HCT116 (cell line): ENCODE measurements around the gene EPS15. TPM values are rescaled to one million over a fixed set of nuclear protein-coding genes. Genes with fewer than 3 reads are reported as not detected.

ENCODE experiments used
- ATAC-seq: fragments of 200-7000 bp; cut with Tn5 transposase; 2 replicates; pipeline ENCODE4 v1.9.1; 2020; ENCODE audit warnings: mild to moderate bottlenecking, moderate library complexity
- BruUV-seq: library from RNA; stranded (reverse); fragments of 400-500 nt; replicated peaks from 2 replicates; lab custom pipeline; 2021; lab: Mats Ljungman, UMichigan
- CTCF ChIA-PET: fragments of 300-600 bp; sonication (Branson Sonifier 250); formaldehyde crosslinking; loops from one replicate; lab custom pipeline; 2021; ENCODE audit warnings: antibody characterized with exemption; lab: Charles Lee
- POLR2A ChIA-PET: fragments of 300-600, 350-600 bp; sonication (Branson Sonifier 250); formaldehyde crosslinking; loops from one replicate; lab custom pipeline; 2021; ENCODE audit warnings: antibody characterized with exemption; lab: Charles Lee
- RAD21 ChIA-PET, 2 experiments: fragments of 300-600 bp; sonication (Branson Sonifier 250); formaldehyde crosslinking; loops; one replicate each; lab custom pipeline; 2023; ENCODE audit warnings: low total read pairs in 2 of 2; ENCODE audit not compliant: uncharacterized antibody in 2 of 2, unreplicated experiment in 2 of 2, low non-redundant PET in 1 of 2; lab: Charles Lee
- DNase-seq: peaks from one replicate; pipeline ENCODE4 v3.0.0-alpha.2; 2010; ENCODE audit warnings: low read depth, low spot score
- H2AFZ ChIP-seq: fragments of 200-600 bp; shearing (Covaris generic), sonication (generic); 2 replicates; pipeline ENCODE4 v1.6.1; 2017; ENCODE audit warnings: low read depth, mixed run types, mixed read lengths, antibody characterized with exemption, low read length; ENCODE audit not compliant: poor library complexity, severe bottlenecking
- H3K27ac ChIP-seq: 2 replicates; pipeline ENCODE4 v1.5.1; 2012; ENCODE audit warnings: low read depth, low read length
- H3K27me3 ChIP-seq: fragments of 200-600 bp; sonication (generic); 2 replicates; pipeline ENCODE4 v1.6.1; 2016; ENCODE audit warnings: mixed run types, low read length, mixed read lengths; ENCODE audit not compliant: insufficient read depth
- H3K36me3 ChIP-seq, 2 experiments: fragments of 200-500 bp in 1 of 2; fragments of 200-600 bp in 1 of 2; sonication (Bioruptor generic) in 1 of 2; sonication (generic) in 1 of 2; 2 replicates each; pipeline versions ENCODE4 v1.5.1 to v1.6.1; 2014 to 2016; ENCODE audit warnings: low read length in 2 of 2, inconsistent platforms in 1 of 2, mixed read lengths in 1 of 2, mixed run types in 1 of 2; ENCODE audit not compliant: insufficient read depth in 2 of 2, control insufficient read depth in 1 of 2
- H3K4me1 ChIP-seq, 2 experiments: fragments of 200-600 bp in 1 of 2; sonication (generic) in 1 of 2; 2 replicates each; pipeline versions ENCODE4 v1.5.1 to v1.6.1; 2012 to 2017; ENCODE audit warnings: low read length in 2 of 2, inconsistent platforms in 1 of 2, mild to moderate bottlenecking in 1 of 2, mixed read lengths in 1 of 2, mixed run types in 1 of 2, moderate library complexity in 1 of 2; ENCODE audit not compliant: insufficient read depth in 2 of 2, control insufficient read depth in 1 of 2
- H3K4me2 ChIP-seq: fragments of 200-600 bp; sonication (generic); 2 replicates; pipeline ENCODE4 v1.6.1; 2017; ENCODE audit warnings: mixed run types, low read length, mixed read lengths
- H3K4me3 ChIP-seq, 2 experiments: fragments of 200-600 bp in 1 of 2; sonication (generic) in 1 of 2; replicated peaks in 1 of 2; 2 replicates each; pipeline ENCODE4 v1.5.1; 2011 to 2016; ENCODE audit warnings: low read length in 2 of 2, control low read depth in 1 of 2, low read depth in 1 of 2, mild to moderate bottlenecking in 1 of 2, mixed read lengths in 1 of 2, mixed run types in 1 of 2
- H3K79me2 ChIP-seq: fragments of 200-600 bp; sonication (generic); 2 replicates; pipeline ENCODE4 v1.6.1; 2017; ENCODE audit warnings: mild to moderate bottlenecking, mixed run types, low read length, moderate library complexity, mixed read lengths; ENCODE audit not compliant: insufficient read depth
- H3K9ac ChIP-seq: fragments of 200-600 bp; sonication (generic); 2 replicates; pipeline ENCODE4 v1.6.1; 2016; ENCODE audit warnings: low read length, mixed read lengths
- H3K9me2 ChIP-seq: fragments of 200-600 bp; sonication (generic), shearing (Covaris generic); 2 replicates; pipeline ENCODE4 v1.6.1; 2017; ENCODE audit warnings: mixed run types, mild to moderate bottlenecking, moderate library complexity; ENCODE audit not compliant: insufficient read depth
- H3K9me3 ChIP-seq, 2 experiments: fragments of 200-500 bp in 1 of 2; fragments of 200-600 bp in 1 of 2; sonication (Bioruptor generic) in 1 of 2; sonication (generic) in 1 of 2; 2 replicates each; pipeline ENCODE4 v1.6.1; 2014 to 2017; ENCODE audit warnings: low read length in 2 of 2, mixed read lengths in 2 of 2, inconsistent platforms in 1 of 2, low read depth in 1 of 2, mild to moderate bottlenecking in 1 of 2, mixed run types in 1 of 2, moderate library complexity in 1 of 2; ENCODE audit not compliant: control insufficient read depth in 1 of 2, insufficient read depth in 1 of 2
- H4K20me1 ChIP-seq: fragments of 200-600 bp; sonication (generic), shearing (Covaris generic); 2 replicates; pipeline ENCODE4 v1.6.1; 2017; ENCODE audit warnings: mixed run types, mild to moderate bottlenecking, moderate library complexity; ENCODE audit not compliant: insufficient read depth
- CBX3 ChIP-seq: IDR thresholded peaks from 2 replicates; pipeline ENCODE4 v1.6.1; 2012; ENCODE audit warnings: low read depth
- CEBPB ChIP-seq: IDR thresholded peaks from 2 replicates; pipeline ENCODE4 v1.6.1; 2012; ENCODE audit warnings: low read depth
- ELF1 ChIP-seq: IDR thresholded peaks from 2 replicates; pipeline ENCODE4 v1.6.1; 2012; ENCODE audit warnings: low read depth, borderline replicate concordance
- EZH2phosphoT487 ChIP-seq: fragments of 200-600 bp; IDR thresholded peaks from 2 replicates; pipeline ENCODE4 v1.6.1; 2018; ENCODE audit warnings: antibody characterized with exemption, borderline replicate concordance
- JUND ChIP-seq: IDR thresholded peaks from 2 replicates; pipeline ENCODE4 v1.6.1; 2012
- POLR2AphosphoS5 ChIP-seq: IDR thresholded peaks from 2 replicates; pipeline ENCODE4 v1.6.1; 2011; ENCODE audit warnings: mild to moderate bottlenecking, low read depth, low read length, moderate library complexity
- RAD21 ChIP-seq: IDR thresholded peaks from 2 replicates; pipeline ENCODE4 v1.6.1; 2012; ENCODE audit warnings: low read depth, mild to moderate bottlenecking
- SIN3A ChIP-seq: IDR thresholded peaks from 2 replicates; pipeline ENCODE4 v1.6.1; 2012; ENCODE audit warnings: low read depth
- SRF ChIP-seq: IDR thresholded peaks from 2 replicates; pipeline ENCODE4 v1.6.1; 2012; ENCODE audit warnings: low read depth
- YY1 ChIP-seq: IDR thresholded peaks from 2 replicates; pipeline ENCODE4 v1.6.1; 2011; ENCODE audit warnings: low read length, low read depth, moderate library complexity, mild to moderate bottlenecking; ENCODE audit not compliant: insufficient replicate concordance; ENCODE audit errors: extremely low read depth
- ZFX ChIP-seq: fragments of 450-650 bp; IDR thresholded peaks from 2 replicates; pipeline ENCODE4 v1.6.1; 2017
- ZNF274 ChIP-seq: fragments of 200-500 bp; sonication (Bioruptor generic); IDR thresholded peaks from 2 replicates; pipeline ENCODE4 v1.6.1; 2014; ENCODE audit warnings: mild to moderate bottlenecking, low read depth, low read length, inconsistent platforms
- intact Hi-C: fragments of 100-400 bp; cut with micrococcal nuclease; formaldehyde crosslinking; loops from 2 replicates; pipeline ENCODE4 v1.10.0; 2022
- total RNA-seq: library from RNA; stranded (reverse); gene quantifications from one replicate; pipeline ENCODE4 v1.2.1, GENCODE V29; 2021; ENCODE audit not compliant: unreplicated experiment
- TF ChIP-seq, protein P1 (sequence below): IDR thresholded peaks from 2 replicates; pipeline ENCODE4 v1.6.1; 2011; ENCODE audit warnings: mild to moderate bottlenecking, low read length, moderate library complexity; ENCODE audit not compliant: insufficient replicate concordance; ENCODE audit errors: extremely low read depth
- TF ChIP-seq, protein P2 (sequence below): IDR thresholded peaks from 2 replicates; pipeline ENCODE4 v1.6.1; 2012
- TF ChIP-seq, protein P3 (sequence below): IDR thresholded peaks from 2 replicates; pipeline ENCODE4 v1.6.1; 2012; ENCODE audit warnings: low read depth
- TF ChIP-seq, protein P4 (sequence below): IDR thresholded peaks from 2 replicates; pipeline ENCODE4 v1.6.1; 2012

The EPS15 gene
- total RNA-seq, 1 experiment from 2014 or later: 41.2 TPM

DNA sequence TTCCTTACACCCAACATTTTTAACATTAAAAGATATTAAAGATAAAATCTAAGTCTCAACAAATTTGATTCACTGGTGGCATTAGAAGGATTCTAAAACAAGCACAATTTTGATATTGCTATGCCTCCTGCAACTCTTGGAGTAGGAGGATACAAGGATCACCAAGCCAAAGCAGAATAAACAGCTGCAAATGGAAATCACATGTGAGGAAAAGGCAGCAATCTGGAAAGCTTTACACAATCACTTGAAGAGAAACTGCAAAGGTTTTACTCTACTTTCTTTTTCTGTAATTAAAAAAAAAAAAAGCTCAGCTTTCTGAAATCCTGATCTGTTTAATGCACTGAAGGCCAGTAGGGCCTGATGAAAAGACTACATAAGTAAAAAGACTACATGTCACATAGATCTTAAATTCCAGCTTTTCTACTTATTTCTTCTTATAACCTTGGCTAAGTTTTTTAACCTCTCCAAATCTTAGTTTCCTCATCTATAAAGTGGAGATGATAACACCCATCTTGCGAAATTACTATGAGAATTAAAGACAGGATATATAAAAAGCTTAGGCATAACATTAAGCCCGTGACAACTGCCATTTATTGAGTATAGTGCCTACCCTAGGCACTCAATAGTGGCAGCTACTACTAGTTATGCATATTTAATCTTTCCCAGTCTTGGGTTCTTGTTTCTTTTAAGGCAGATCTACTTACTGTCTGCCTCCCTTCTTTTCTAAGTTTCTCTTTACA is 73.5 kb downstream of the EPS15 start:
- no peaks in the 10 kb centered on the region for H3K79me2 ChIP-seq
- DNase-seq (no peak), ATAC-seq (no peak)
- ChIA-PET POLR2A (no interaction called here), RAD21 (no interaction called here), CTCF (no interaction called here)
- no peaks in the 10 kb centered on the region for H3K4me1 ChIP-seq
- no peak overlapping the region for H3K9ac ChIP-seq
- H2AFZ ChIP-seq: no peak overlapping the region
- 0 out of 2 replicates have a peak, but pooled peaks cover 3% of the 10 kb centered on the region for H4K20me1 ChIP-seq
- no peaks in the 10 kb centered on the region for H3K9me3 ChIP-seq
- TF ChIP-seq ZNF274: no peak
- no peak for TF ChIP-seq CBX3
- TF ChIP-seq SRF: no peak
- no peak for TF ChIP-seq YY1
- no peak for TF ChIP-seq ELF1
- TF ChIP-seq CEBPB: no peak
- TF ChIP-seq, protein P1, sequence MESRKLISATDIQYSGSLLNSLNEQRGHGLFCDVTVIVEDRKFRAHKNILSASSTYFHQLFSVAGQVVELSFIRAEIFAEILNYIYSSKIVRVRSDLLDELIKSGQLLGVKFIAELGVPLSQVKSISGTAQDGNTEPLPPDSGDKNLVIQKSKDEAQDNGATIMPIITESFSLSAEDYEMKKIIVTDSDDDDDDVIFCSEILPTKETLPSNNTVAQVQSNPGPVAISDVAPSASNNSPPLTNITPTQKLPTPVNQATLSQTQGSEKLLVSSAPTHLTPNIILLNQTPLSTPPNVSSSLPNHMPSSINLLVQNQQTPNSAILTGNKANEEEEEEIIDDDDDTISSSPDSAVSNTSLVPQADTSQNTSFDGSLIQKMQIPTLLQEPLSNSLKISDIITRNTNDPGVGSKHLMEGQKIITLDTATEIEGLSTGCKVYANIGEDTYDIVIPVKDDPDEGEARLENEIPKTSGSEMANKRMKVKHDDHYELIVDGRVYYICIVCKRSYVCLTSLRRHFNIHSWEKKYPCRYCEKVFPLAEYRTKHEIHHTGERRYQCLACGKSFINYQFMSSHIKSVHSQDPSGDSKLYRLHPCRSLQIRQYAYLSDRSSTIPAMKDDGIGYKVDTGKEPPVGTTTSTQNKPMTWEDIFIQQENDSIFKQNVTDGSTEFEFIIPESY: no peak
- TF ChIP-seq, protein P2, sequence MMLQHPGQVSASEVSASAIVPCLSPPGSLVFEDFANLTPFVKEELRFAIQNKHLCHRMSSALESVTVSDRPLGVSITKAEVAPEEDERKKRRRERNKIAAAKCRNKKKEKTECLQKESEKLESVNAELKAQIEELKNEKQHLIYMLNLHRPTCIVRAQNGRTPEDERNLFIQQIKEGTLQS: no peak
- no peak for TF ChIP-seq JUND
- no peak for TF ChIP-seq RAD21
- no peak for TF ChIP-seq EZH2phosphoT487
- TF ChIP-seq, protein P3, sequence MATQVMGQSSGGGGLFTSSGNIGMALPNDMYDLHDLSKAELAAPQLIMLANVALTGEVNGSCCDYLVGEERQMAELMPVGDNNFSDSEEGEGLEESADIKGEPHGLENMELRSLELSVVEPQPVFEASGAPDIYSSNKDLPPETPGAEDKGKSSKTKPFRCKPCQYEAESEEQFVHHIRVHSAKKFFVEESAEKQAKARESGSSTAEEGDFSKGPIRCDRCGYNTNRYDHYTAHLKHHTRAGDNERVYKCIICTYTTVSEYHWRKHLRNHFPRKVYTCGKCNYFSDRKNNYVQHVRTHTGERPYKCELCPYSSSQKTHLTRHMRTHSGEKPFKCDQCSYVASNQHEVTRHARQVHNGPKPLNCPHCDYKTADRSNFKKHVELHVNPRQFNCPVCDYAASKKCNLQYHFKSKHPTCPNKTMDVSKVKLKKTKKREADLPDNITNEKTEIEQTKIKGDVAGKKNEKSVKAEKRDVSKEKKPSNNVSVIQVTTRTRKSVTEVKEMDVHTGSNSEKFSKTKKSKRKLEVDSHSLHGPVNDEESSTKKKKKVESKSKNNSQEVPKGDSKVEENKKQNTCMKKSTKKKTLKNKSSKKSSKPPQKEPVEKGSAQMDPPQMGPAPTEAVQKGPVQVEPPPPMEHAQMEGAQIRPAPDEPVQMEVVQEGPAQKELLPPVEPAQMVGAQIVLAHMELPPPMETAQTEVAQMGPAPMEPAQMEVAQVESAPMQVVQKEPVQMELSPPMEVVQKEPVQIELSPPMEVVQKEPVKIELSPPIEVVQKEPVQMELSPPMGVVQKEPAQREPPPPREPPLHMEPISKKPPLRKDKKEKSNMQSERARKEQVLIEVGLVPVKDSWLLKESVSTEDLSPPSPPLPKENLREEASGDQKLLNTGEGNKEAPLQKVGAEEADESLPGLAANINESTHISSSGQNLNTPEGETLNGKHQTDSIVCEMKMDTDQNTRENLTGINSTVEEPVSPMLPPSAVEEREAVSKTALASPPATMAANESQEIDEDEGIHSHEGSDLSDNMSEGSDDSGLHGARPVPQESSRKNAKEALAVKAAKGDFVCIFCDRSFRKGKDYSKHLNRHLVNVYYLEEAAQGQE: no peak
- no peak for TF ChIP-seq SIN3A
- TF ChIP-seq, protein P4, sequence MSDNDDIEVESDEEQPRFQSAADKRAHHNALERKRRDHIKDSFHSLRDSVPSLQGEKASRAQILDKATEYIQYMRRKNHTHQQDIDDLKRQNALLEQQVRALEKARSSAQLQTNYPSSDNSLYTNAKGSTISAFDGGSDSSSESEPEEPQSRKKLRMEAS: no peak
- no peak for TF ChIP-seq POLR2AphosphoS5
- no peak for TF ChIP-seq ZFX
- no peaks in the 10 kb centered on the region for H3K9me2 ChIP-seq
- intact Hi-C loops: no loop called here
- no peaks in the 10 kb centered on the region for H3K27me3 ChIP-seq
- H3K36me3 ChIP-seq: peaks cover 0 to 2% of the 10 kb centered on the region in 2 experiments; a peak in 1 of 4 replicates
- no peak overlapping the region for H3K27ac ChIP-seq
- no TSS peak for BruUV-seq
- no peak overlapping the region for H3K4me2 ChIP-seq
- H3K4me3 ChIP-seq: no peak overlapping the region
